Nephron progenitor cell (in vitro differentiated cells): Measurements from ENCODE around the gene CCDC3.

Experiments used
- DNase-seq: peaks from one replicate; pipeline ENCODE4 v3.0.0; 2021
- H3K27ac Mint-ChIP-seq: 2 replicates; pipeline ENCODE4 v1.8.0; 2021; ENCODE audit warnings: mild to moderate bottlenecking, moderate library complexity, mixed read lengths
- H3K27me3 Mint-ChIP-seq: 2 replicates; pipeline ENCODE4 v1.8.0; 2021; ENCODE audit warnings: mild to moderate bottlenecking, low read depth, mixed read lengths; ENCODE audit not compliant: poor library complexity
- H3K36me3 Mint-ChIP-seq: 2 replicates; pipeline ENCODE4 v1.8.0; 2021; ENCODE audit warnings: low read depth, mixed read lengths
- H3K4me1 Mint-ChIP-seq: 2 replicates; pipeline ENCODE4 v1.8.0; 2021; ENCODE audit warnings: mixed read lengths
- H3K4me3 Mint-ChIP-seq: 2 replicates; pipeline ENCODE4 v1.8.0; 2021; ENCODE audit warnings: mild to moderate bottlenecking, moderate library complexity, mixed read lengths
- H3K9me3 Mint-ChIP-seq: 2 replicates; pipeline ENCODE4 v1.8.0; 2021; ENCODE audit warnings: mild to moderate bottlenecking, moderate library complexity, mixed read lengths
- CTCF ChIP-seq: fragments of 200-600 bp; sonication (generic); IDR thresholded peaks from 2 replicates; pipeline ENCODE4 v1.5.0; 2021; ENCODE audit warnings: antibody characterized with exemption

CCDC3 gene

GRCh38 chr10:12947741-12948140 is 53.8 kb downstream of the CCDC3 start:
- peaks cover 10% of the 10 kb centered on the region for H3K36me3 Mint-ChIP-seq
- no peak overlapping the region for H3K27ac Mint-ChIP-seq
- H3K4me1 Mint-ChIP-seq = peaks cover 5% of the 10 kb centered on the region
- H3K4me3 Mint-ChIP-seq = no peak overlapping the region
- H3K27me3 Mint-ChIP-seq = no peaks in the 10 kb centered on the region
- H3K9me3 Mint-ChIP-seq = peaks cover 15% of the 10 kb centered on the region
- no peak for DNase-seq
- TF ChIP-seq CTCF = no peak

- H3K4me3 Mint-ChIP-seq = no peak overlapping the region
- H3K36me3 Mint-ChIP-seq = no peaks in the 10 kb centered on the region
- no peak overlapping the region for H3K27ac Mint-ChIP-seq
- no peak for DNase-seq
- H3K4me1 Mint-ChIP-seq = peaks cover 5% of the 10 kb centered on the region
- no peak for TF ChIP-seq CTCF
- peaks cover 5% of the 10 kb centered on the region for H3K9me3 Mint-ChIP-seq
- no peaks in the 10 kb centered on the region for H3K27me3 Mint-ChIP-seq
Measured at GRCh38 chr10:12946372-12946771, 55.1 kb downstream of the CCDC3 start.

- peaks cover 5% of the 10 kb centered on the region for H3K9me3 Mint-ChIP-seq
- no peak overlapping the region for H3K4me3 Mint-ChIP-seq
- TF ChIP-seq CTCF = no peak
- H3K4me1 Mint-ChIP-seq = peaks cover 5% of the 10 kb centered on the region
- DNase-seq = no peak
- no peaks in the 10 kb centered on the region for H3K27me3 Mint-ChIP-seq
- H3K36me3 Mint-ChIP-seq = no peaks in the 10 kb centered on the region
- H3K27ac Mint-ChIP-seq = no peak overlapping the region
Measured at GRCh38 chr10:12945690-12946359, 55.7 kb downstream of the CCDC3 start.

GRCh38 chr10:12944931-12945330 is 56.6 kb downstream of the CCDC3 start:
- Mint-ChIP-seq H3K4me3 (no peak overlapping the region), H3K36me3 (no peaks in the 10 kb centered on the region), H3K4me1 (peaks cover 5% of the 10 kb centered on the region), H3K9me3 (peaks cover 5% of the 10 kb centered on the region), H3K27me3 (no peaks in the 10 kb centered on the region), H3K27ac (no peak overlapping the region)
- no peak for DNase-seq
- no peak for TF ChIP-seq CTCF

- no peaks in the 10 kb centered on the region for H3K36me3 Mint-ChIP-seq
- H3K4me3 Mint-ChIP-seq = no peak overlapping the region
- DNase-seq = no peak
- H3K9me3 Mint-ChIP-seq = peaks cover 5% of the 10 kb centered on the region
- H3K4me1 Mint-ChIP-seq = peaks cover 5% of the 10 kb centered on the region
- H3K27ac Mint-ChIP-seq = no peak overlapping the region
- H3K27me3 Mint-ChIP-seq = no peaks in the 10 kb centered on the region
- no peak for TF ChIP-seq CTCF
Measured at GRCh38 chr10:12943425-12943824, 58.1 kb downstream of the CCDC3 start.

GRCh38 chr10:12941966-12942365 is 59.5 kb downstream of the CCDC3 start:
- TF ChIP-seq CTCF = no peak
- Mint-ChIP-seq H3K27ac (no peak overlapping the region), H3K27me3 (peaks cover 8% of the 10 kb centered on the region), H3K4me1 (peaks cover 5% of the 10 kb centered on the region), H3K4me3 (no peak overlapping the region), H3K36me3 (no peaks in the 10 kb centered on the region), H3K9me3 (peaks cover 5% of the 10 kb centered on the region)
- DNase-seq = no peak
